Left forelimb (tissue), 1 donor: ENCODE measurements around the gene CDCP1.

Experiments used
- DNase-seq: peaks from one replicate; pipeline ENCODE4 v3.0.0-alpha.2; 2018; ENCODE audit warnings: low spot score

Gene CDCP1

GRCh38 chr3:45137656-45138181 is 8.5 kb downstream of the CDCP1 start:
- DNase-seq: no peak

- DNase-seq: no peak
Observed at GRCh38 chr3:45135959-45136358, 10.2 kb downstream of the CDCP1 start.

- no peak for DNase-seq
Observed at GRCh38 chr3:45134758-45135521, 11.2 kb downstream of the CDCP1 start.

GRCh38 chr3:45132568-45133211 is 13.5 kb downstream of the CDCP1 start:
- DNase-seq: no peak

GRCh38 chr3:45131201-45131600 is 15.0 kb downstream of the CDCP1 start:
- no peak for DNase-seq

- DNase-seq: no peak
Observed at GRCh38 chr3:45130476-45130875, 15.7 kb downstream of the CDCP1 start.

- DNase-seq: no peak
Observed at GRCh38 chr3:45128950-45129349, 17.2 kb downstream of the CDCP1 start.

- no peak for DNase-seq
Observed at GRCh38 chr3:45127130-45127822, 18.9 kb downstream of the CDCP1 start.

- no peak for DNase-seq
Observed at GRCh38 chr3:45126730-45127129, 19.4 kb downstream of the CDCP1 start.

- no peak for DNase-seq
Observed at GRCh38 chr3:45125550-45126026, 20.6 kb downstream of the CDCP1 start.

- DNase-seq: no peak
Observed at GRCh38 chr3:45124956-45125355, 21.2 kb downstream of the CDCP1 start.

- no peak for DNase-seq
Observed at GRCh38 chr3:45124352-45124751, 21.8 kb downstream of the CDCP1 start.

GRCh38 chr3:45123581-45124269 is 22.5 kb downstream of the CDCP1 start:
- DNase-seq: no peak

GRCh38 chr3:45123030-45123429 is 23.1 kb downstream of the CDCP1 start:
- DNase-seq: no peak

- DNase-seq: no peak
Observed at GRCh38 chr3:45120359-45121158, 25.6 kb downstream of the CDCP1 start.

- DNase-seq: no peak
Observed at GRCh38 chr3:45119824-45120358, 26.3 kb downstream of the CDCP1 start.

- no peak for DNase-seq
Observed at GRCh38 chr3:45119376-45119775, 26.8 kb downstream of the CDCP1 start.

GRCh38 chr3:45118615-45119071 is 27.5 kb downstream of the CDCP1 start:
- DNase-seq: no peak

GRCh38 chr3:45116350-45116749 is 29.8 kb downstream of the CDCP1 start:
- DNase-seq: no peak

GRCh38 chr3:45113625-45114050 is 32.5 kb downstream of the CDCP1 start:
- no peak for DNase-seq

- no peak for DNase-seq
Observed at GRCh38 chr3:45112939-45113338, 33.2 kb downstream of the CDCP1 start.
